Liver (tissue), 9 donors: ENCODE measurements around the gene MLF2. TPM values are rescaled to one million over a fixed set of nuclear protein-coding genes. Genes with fewer than 3 reads are reported as not detected.
A peak's percentile ranks its signal among the peaks of the same experiment; 100 is the strongest.

Experiments
- DNase-seq: peaks from one replicate; pipeline ENCODE4 v3.0.0-alpha.2; 2017; ENCODE audit warnings: low spot score
- H3K27ac ChIP-seq, 2 donors: one replicate each; pipeline ENCODE4 v1.7.0; 2013; ENCODE audit warnings: inconsistent platforms in 2 of 2, low read length in 2 of 2, control low read depth in 1 of 2, low read depth in 1 of 2, mild to moderate bottlenecking in 1 of 2
- H3K27me3 ChIP-seq, 4 donors: one replicate each; pipeline versions ENCODE4 v1.6.1 to v1.7.0; 2013; ENCODE audit warnings: low read length in 3 of 4, inconsistent platforms in 1 of 4, mild to moderate bottlenecking in 1 of 4, moderate library complexity in 1 of 4; ENCODE audit not compliant: control insufficient read depth in 4 of 4, insufficient read depth in 4 of 4
- H3K36me3 ChIP-seq, 4 donors: one replicate each; pipeline versions ENCODE4 v1.6.1 to v1.7.0; 2013; ENCODE audit warnings: low read length in 3 of 4, mild to moderate bottlenecking in 3 of 4, low read depth in 1 of 4, moderate library complexity in 1 of 4; ENCODE audit not compliant: control insufficient read depth in 4 of 4, insufficient read depth in 3 of 4
- H3K4me1 ChIP-seq, 4 donors: one replicate each; pipeline versions ENCODE4 v1.6.1 to v1.7.0; 2013; ENCODE audit warnings: low read length in 3 of 4, mild to moderate bottlenecking in 3 of 4, moderate library complexity in 1 of 4; ENCODE audit not compliant: control insufficient read depth in 4 of 4, insufficient read depth in 4 of 4
- H3K4me3 ChIP-seq, 3 donors: one replicate each; pipeline versions ENCODE4 v1.6.1 to v1.7.0; 2013; ENCODE audit warnings: low read length in 3 of 3, control low read depth in 1 of 3, low read depth in 1 of 3, mild to moderate bottlenecking in 1 of 3
- H3K9ac ChIP-seq, 2 donors: one replicate each; pipeline ENCODE4 v1.7.0; 2013; ENCODE audit warnings: low read length in 2 of 2, mild to moderate bottlenecking in 2 of 2, moderate library complexity in 2 of 2, control low read depth in 1 of 2, low read depth in 1 of 2
- H3K9me3 ChIP-seq, 4 donors: one replicate each; pipeline versions ENCODE4 v1.6.1 to v1.7.0; 2013; ENCODE audit warnings: low read length in 3 of 4; ENCODE audit not compliant: control insufficient read depth in 4 of 4
- EGR1 ChIP-seq, 2 donors: IDR thresholded peaks; 2 replicates each; pipeline ENCODE4 v1.6.1; 2016 to 2018; ENCODE audit warnings: antibody characterized with exemption in 2 of 2, low read depth in 2 of 2
- FOXA1 ChIP-seq: IDR thresholded peaks from 2 replicates; pipeline ENCODE4 v1.6.1; 2016; ENCODE audit warnings: antibody characterized with exemption
- FOXA2 ChIP-seq: IDR thresholded peaks from 2 replicates; pipeline ENCODE4 v1.6.1; 2016; ENCODE audit warnings: antibody characterized with exemption
- GABPA ChIP-seq, 2 donors: IDR thresholded peaks in 1 of 2; conservative IDR thresholded peaks in 1 of 2; 2 replicates each; pipeline ENCODE4 v1.6.1; 2016; ENCODE audit warnings: antibody characterized with exemption in 2 of 2, mild to moderate bottlenecking in 1 of 2, moderate library complexity in 1 of 2
- HNF4A ChIP-seq, 2 donors: conservative IDR thresholded peaks; 2 replicates each; pipeline ENCODE4 v1.6.1; 2016; ENCODE audit warnings: antibody characterized with exemption in 2 of 2, mild to moderate bottlenecking in 2 of 2
- HNF4G ChIP-seq: IDR thresholded peaks from 2 replicates; pipeline ENCODE4 v1.6.1; 2016; ENCODE audit warnings: antibody characterized with exemption
- JUND ChIP-seq, 2 donors: IDR thresholded peaks; 2 replicates each; pipeline ENCODE4 v1.6.1; 2016; ENCODE audit warnings: antibody characterized with exemption in 2 of 2
- NR2F2 ChIP-seq: IDR thresholded peaks from 2 replicates; pipeline ENCODE4 v1.6.1; 2016; ENCODE audit warnings: antibody characterized with exemption
- RAD21 ChIP-seq, 2 donors: IDR thresholded peaks; 2 replicates each; pipeline ENCODE4 v1.6.1; 2016; ENCODE audit warnings: antibody characterized with exemption in 2 of 2, mild to moderate bottlenecking in 2 of 2
- RXRA ChIP-seq, 2 donors: IDR thresholded peaks; 2 replicates each; pipeline ENCODE4 v1.6.1; 2017 to 2018; ENCODE audit warnings: antibody characterized with exemption in 2 of 2, mild to moderate bottlenecking in 1 of 2
- SP1 ChIP-seq: IDR thresholded peaks from 2 replicates; pipeline ENCODE4 v1.6.1; 2018; ENCODE audit warnings: antibody characterized with exemption, mild to moderate bottlenecking
- TAF1 ChIP-seq: conservative IDR thresholded peaks from 2 replicates; pipeline ENCODE4 v1.6.1; 2016; ENCODE audit warnings: antibody characterized with exemption, mild to moderate bottlenecking
- YY1 ChIP-seq: IDR thresholded peaks from 2 replicates; pipeline ENCODE4 v1.6.1; 2016; ENCODE audit warnings: antibody characterized with exemption, mild to moderate bottlenecking
- WGBS: extraction: QIAGEN DNeasy Blood & Tissue Kit; methylation state at CpG from one replicate; pipeline ENCODE4 v1.1.7; 2013; 5-methylcytosine and 5-hydroxymethylcytosine counted together
- polyA plus RNA-seq, 2 donors: library from polyadenylated mRNA; stranded (reverse) in 1 of 2; unstranded in 1 of 2; fragments of 200-250 nt in 1 of 2; fragments of >200 nt in 1 of 2; fragmentation: Nextera tagmentation in 1 of 2; extraction: Ambion mirVana in 1 of 2; gene quantifications; one replicate each; pipeline versions ENCODE4 v1.2.1 to v1.2.3, GENCODE V29; 2013 to 2015
- total RNA-seq, 2 donors: library from RNA; depleted of rRNA; stranded (reverse); fragments of >200 nt; gene quantifications; one replicate each; pipeline ENCODE4 v1.2.3, GENCODE V29; 2014
- TF ChIP-seq, protein P1 (sequence below): IDR thresholded peaks from 2 replicates; pipeline ENCODE4 v1.6.1; 2016; ENCODE audit warnings: antibody characterized with exemption, mild to moderate bottlenecking
- TF ChIP-seq, protein P2 (sequence below): IDR thresholded peaks from 2 replicates; pipeline ENCODE4 v1.6.1; 2016; ENCODE audit warnings: antibody characterized with exemption
- TF ChIP-seq, protein P3 (sequence below): IDR thresholded peaks from 2 replicates; pipeline ENCODE4 v1.6.1; 2016; ENCODE audit warnings: antibody characterized with exemption
- TF ChIP-seq, protein P4 (sequence below): IDR thresholded peaks from 2 replicates; pipeline ENCODE4 v1.6.1; 2016; ENCODE audit warnings: antibody characterized with exemption
- TF ChIP-seq, protein P5 (sequence below): fragments of 150-350 bp; IDR thresholded peaks from 2 replicates; pipeline ENCODE4 v1.5.1; 2017; ENCODE audit warnings: improper control_type of control experiment, low read depth, low read length; ENCODE audit not compliant: missing input control
- donor health status: healthy.
- donor health status: healthy.
- donor health status: healthy.
- donor health status: healthy.
- donor health status: healthy.

The MLF2 gene
- total and polyA plus RNA-seq, 4 donors: 59.6 to 235 (median 163) TPM

DNA sequence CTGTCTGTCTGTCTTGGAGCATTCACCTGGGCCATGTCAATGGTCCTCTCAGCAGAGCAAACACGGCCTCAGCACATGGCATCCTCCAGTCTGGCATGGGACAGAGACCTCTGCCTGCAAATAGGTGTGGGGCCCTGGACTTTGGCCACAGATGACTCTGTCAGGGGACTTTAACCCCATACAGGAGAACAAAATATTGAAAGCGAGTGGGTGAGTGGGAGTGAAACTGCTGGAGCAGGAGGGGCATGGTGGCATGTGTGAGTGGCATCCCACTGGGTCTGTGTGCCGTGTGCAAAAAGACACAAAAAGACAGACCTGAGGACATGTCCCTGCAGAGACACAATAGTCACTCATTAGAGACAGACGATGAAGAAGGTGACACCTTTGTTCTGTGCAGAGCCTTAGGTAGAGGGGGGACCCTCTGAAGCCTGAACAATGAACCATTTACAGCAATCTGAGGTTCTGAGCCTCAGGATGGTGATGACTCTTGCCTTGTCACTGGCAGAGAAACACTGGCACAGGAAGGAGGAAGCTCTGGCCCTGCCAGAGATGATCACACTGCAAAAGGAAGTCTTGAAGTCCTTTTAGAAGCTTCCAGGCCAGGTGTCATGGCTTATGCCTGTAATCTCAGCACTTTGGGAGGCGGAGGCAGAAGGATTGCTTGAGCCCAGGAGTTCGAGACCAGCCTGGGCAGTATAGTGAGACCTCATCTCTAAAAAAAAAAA lies 26.9 kb upstream of the MLF2 start:
- TF ChIP-seq RAD21 (IDR thresholded peaks at IDR 0.05): peak; percentile 32 to 53
- peak; percentile 99 for TF ChIP-seq HNF4G
- TF ChIP-seq HNF4A (conservative IDR thresholded peaks at IDR 0.05): peak; percentile 99 to 100
- peak; percentile 77 to 79 for TF ChIP-seq JUND (IDR thresholded peaks at IDR 0.05)
- TF ChIP-seq, protein P1, sequence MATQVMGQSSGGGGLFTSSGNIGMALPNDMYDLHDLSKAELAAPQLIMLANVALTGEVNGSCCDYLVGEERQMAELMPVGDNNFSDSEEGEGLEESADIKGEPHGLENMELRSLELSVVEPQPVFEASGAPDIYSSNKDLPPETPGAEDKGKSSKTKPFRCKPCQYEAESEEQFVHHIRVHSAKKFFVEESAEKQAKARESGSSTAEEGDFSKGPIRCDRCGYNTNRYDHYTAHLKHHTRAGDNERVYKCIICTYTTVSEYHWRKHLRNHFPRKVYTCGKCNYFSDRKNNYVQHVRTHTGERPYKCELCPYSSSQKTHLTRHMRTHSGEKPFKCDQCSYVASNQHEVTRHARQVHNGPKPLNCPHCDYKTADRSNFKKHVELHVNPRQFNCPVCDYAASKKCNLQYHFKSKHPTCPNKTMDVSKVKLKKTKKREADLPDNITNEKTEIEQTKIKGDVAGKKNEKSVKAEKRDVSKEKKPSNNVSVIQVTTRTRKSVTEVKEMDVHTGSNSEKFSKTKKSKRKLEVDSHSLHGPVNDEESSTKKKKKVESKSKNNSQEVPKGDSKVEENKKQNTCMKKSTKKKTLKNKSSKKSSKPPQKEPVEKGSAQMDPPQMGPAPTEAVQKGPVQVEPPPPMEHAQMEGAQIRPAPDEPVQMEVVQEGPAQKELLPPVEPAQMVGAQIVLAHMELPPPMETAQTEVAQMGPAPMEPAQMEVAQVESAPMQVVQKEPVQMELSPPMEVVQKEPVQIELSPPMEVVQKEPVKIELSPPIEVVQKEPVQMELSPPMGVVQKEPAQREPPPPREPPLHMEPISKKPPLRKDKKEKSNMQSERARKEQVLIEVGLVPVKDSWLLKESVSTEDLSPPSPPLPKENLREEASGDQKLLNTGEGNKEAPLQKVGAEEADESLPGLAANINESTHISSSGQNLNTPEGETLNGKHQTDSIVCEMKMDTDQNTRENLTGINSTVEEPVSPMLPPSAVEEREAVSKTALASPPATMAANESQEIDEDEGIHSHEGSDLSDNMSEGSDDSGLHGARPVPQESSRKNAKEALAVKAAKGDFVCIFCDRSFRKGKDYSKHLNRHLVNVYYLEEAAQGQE: peak; percentile 59
- TF ChIP-seq, protein P2, sequence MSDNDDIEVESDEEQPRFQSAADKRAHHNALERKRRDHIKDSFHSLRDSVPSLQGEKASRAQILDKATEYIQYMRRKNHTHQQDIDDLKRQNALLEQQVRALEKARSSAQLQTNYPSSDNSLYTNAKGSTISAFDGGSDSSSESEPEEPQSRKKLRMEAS: peak; percentile 85
- TF ChIP-seq GABPA (IDR thresholded peaks at IDR 0.05 in 1 of 2, conservative IDR thresholded peaks at IDR 0.05 in 1 of 2): peak in 1 of 2 donors; percentile 64
- no peak for TF ChIP-seq TAF1
- peak; percentile 99 for TF ChIP-seq SP1
- TF ChIP-seq FOXA1: peak; percentile 48
- TF ChIP-seq, protein P3, sequence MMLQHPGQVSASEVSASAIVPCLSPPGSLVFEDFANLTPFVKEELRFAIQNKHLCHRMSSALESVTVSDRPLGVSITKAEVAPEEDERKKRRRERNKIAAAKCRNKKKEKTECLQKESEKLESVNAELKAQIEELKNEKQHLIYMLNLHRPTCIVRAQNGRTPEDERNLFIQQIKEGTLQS: no peak
- TF ChIP-seq, protein P4, sequence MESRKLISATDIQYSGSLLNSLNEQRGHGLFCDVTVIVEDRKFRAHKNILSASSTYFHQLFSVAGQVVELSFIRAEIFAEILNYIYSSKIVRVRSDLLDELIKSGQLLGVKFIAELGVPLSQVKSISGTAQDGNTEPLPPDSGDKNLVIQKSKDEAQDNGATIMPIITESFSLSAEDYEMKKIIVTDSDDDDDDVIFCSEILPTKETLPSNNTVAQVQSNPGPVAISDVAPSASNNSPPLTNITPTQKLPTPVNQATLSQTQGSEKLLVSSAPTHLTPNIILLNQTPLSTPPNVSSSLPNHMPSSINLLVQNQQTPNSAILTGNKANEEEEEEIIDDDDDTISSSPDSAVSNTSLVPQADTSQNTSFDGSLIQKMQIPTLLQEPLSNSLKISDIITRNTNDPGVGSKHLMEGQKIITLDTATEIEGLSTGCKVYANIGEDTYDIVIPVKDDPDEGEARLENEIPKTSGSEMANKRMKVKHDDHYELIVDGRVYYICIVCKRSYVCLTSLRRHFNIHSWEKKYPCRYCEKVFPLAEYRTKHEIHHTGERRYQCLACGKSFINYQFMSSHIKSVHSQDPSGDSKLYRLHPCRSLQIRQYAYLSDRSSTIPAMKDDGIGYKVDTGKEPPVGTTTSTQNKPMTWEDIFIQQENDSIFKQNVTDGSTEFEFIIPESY: peak; percentile 68
- peak; percentile 92 to 94 for TF ChIP-seq RXRA (IDR thresholded peaks at IDR 0.05)
- TF ChIP-seq FOXA2: peak; percentile 63
- peak; percentile 49 for TF ChIP-seq NR2F2
- TF ChIP-seq YY1: peak; percentile 52
- TF ChIP-seq EGR1 (IDR thresholded peaks at IDR 0.05; ENCODE audit: low read depth in 2 of 2): peak in 1 of 2 donors; percentile 85
- TF ChIP-seq, protein P5, sequence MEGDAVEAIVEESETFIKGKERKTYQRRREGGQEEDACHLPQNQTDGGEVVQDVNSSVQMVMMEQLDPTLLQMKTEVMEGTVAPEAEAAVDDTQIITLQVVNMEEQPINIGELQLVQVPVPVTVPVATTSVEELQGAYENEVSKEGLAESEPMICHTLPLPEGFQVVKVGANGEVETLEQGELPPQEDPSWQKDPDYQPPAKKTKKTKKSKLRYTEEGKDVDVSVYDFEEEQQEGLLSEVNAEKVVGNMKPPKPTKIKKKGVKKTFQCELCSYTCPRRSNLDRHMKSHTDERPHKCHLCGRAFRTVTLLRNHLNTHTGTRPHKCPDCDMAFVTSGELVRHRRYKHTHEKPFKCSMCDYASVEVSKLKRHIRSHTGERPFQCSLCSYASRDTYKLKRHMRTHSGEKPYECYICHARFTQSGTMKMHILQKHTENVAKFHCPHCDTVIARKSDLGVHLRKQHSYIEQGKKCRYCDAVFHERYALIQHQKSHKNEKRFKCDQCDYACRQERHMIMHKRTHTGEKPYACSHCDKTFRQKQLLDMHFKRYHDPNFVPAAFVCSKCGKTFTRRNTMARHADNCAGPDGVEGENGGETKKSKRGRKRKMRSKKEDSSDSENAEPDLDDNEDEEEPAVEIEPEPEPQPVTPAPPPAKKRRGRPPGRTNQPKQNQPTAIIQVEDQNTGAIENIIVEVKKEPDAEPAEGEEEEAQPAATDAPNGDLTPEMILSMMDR: no peak
- no peaks in the 10 kb centered on the region for H3K27me3 ChIP-seq
- peaks cover 10 to 63% (median 54%) of the 10 kb centered on the region in 4 donors for H3K4me1 ChIP-seq
- H3K9ac ChIP-seq: no peak overlapping the region
- peak overlapping the region; percentile 50 to 90 for H3K27ac ChIP-seq
- WGBS: 54% methylated on average over 6 of the region's 6 CpGs
- H3K36me3 ChIP-seq: peaks cover 0 to 3% (median 0%) of the 10 kb centered on the region in 4 donors
- no peak overlapping the region for H3K4me3 ChIP-seq
- H3K9me3 ChIP-seq: no peaks in the 10 kb centered on the region
- no peak for DNase-seq
